ENCODE measurements around the gene COL2A1.
A peak's percentile ranks its signal among the peaks of the same experiment; 100 is the strongest.

The COL2A1 gene

GRCh38 chr12:48038085-48038484, 33.8 kb upstream of the COL2A1 start:
- TF ChIP-seq CTCF (conservative IDR thresholded peaks at IDR 0.05; ENCODE audit: low read depth, low read length): no peak
- no peak overlapping the region for H3K4me3 ChIP-seq (ENCODE audit: low read depth, low read length)
- DNase-seq (ENCODE audit: low read depth): no peak

DNA sequence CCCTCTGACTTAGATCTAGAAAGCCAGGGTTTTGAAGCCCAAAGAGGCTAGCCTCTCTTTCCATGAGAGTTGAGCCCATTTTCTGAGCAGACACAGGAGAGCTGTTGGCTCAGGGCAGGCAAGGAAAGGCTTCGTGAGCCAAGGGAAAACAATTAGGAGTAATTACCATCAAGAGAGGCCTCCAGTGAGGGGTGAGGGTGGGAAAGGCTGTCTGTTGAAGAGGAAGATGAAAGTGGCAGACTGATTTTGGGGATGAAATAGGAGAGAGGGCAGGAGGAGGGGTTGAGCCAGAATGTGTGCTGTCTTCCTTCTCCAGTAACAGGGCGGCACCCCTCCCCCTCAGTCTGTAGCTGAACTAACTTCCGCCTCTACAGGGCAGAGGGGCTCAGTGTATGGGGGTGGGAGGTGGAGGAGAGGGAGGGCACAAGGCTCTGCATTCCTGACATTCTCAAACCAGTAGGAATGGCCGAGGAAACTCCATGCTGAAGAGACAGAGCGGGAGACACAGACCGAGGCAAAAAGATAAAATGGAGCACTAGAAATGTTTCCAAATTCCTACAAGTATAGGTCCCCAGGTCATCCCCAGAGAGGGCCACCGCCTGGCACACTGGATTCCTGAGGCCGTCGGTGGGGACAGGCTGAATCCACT, 33.1 kb upstream of the COL2A1 start:
- TF ChIP-seq CTCF (conservative IDR thresholded peaks at IDR 0.05; ENCODE audit: low read depth, low read length): no peak
- DNase-seq (ENCODE audit: low read depth): peak; percentile 70
- H3K4me3 ChIP-seq (ENCODE audit: low read depth, low read length): peak overlapping the region; percentile 28

- DNase-seq (ENCODE audit: low read depth): no peak
- no peak overlapping the region for H3K4me3 ChIP-seq (ENCODE audit: low read depth, low read length)
- no peak for TF ChIP-seq CTCF (conservative IDR thresholded peaks at IDR 0.05; ENCODE audit: low read depth, low read length)
These were observed 32.5 kb upstream of the COL2A1 start for GRCh38 chr12:48036818-48037217.

- no peak for TF ChIP-seq CTCF (conservative IDR thresholded peaks at IDR 0.05; ENCODE audit: low read depth, low read length)
These were observed 30.8 kb upstream of the COL2A1 start for GRCh38 chr12:48034835-48035805.

GRCh38 chr12:48033451-48033850, 29.2 kb upstream of the COL2A1 start:
- DNase-seq (ENCODE audit: low read depth): no peak
- no peak for TF ChIP-seq CTCF (conservative IDR thresholded peaks at IDR 0.05; ENCODE audit: low read depth, low read length)
- H3K4me3 ChIP-seq (ENCODE audit: low read depth, low read length): no peak overlapping the region

More at GRCh38 chr12:48034835-48035805, 30.8 kb upstream of the COL2A1 start:
- DNase-seq (ENCODE audit: low read depth): no peak
- H3K4me3 ChIP-seq (ENCODE audit: low read depth, low read length): no peak overlapping the region

- no peak for DNase-seq (ENCODE audit: low read depth)
- H3K4me3 ChIP-seq (ENCODE audit: low read depth, low read length): no peak overlapping the region
These were observed 28.3 kb upstream of the COL2A1 start for GRCh38 chr12:48032597-48032996.

More at GRCh38 chr12:48032597-48032996, 28.3 kb upstream of the COL2A1 start:
- no peak for TF ChIP-seq CTCF (conservative IDR thresholded peaks at IDR 0.05; ENCODE audit: low read depth, low read length)
